Thymus (tissue), 11 donors: ENCODE data around the gene EBLN1. TPM values are rescaled to one million over a fixed set of nuclear protein-coding genes. Genes with fewer than 3 reads are reported as not detected.

Experiments used
- DNase-seq, 9 donors: peaks; one replicate each; pipeline ENCODE4 v3.0.0-alpha.2; 2013; ENCODE audit warnings: low spot score in 9 of 9, low read depth in 6 of 9, missing footprints in 1 of 9
- H3K27ac ChIP-seq, 2 donors: one replicate each; pipeline ENCODE4 v1.5.1; 2013; ENCODE audit warnings: control low read depth in 1 of 2, low read depth in 1 of 2, low read length in 1 of 2, mild to moderate bottlenecking in 1 of 2, moderate library complexity in 1 of 2
- H3K27me3 ChIP-seq, 2 donors: one replicate each; pipeline ENCODE4 v1.5.1; 2013; ENCODE audit warnings: low read length in 1 of 2; ENCODE audit not compliant: control insufficient read depth in 2 of 2, insufficient read depth in 1 of 2
- H3K36me3 ChIP-seq, 2 donors: one replicate each; pipeline ENCODE4 v1.5.1; 2013; ENCODE audit warnings: low read length in 1 of 2, mild to moderate bottlenecking in 1 of 2, moderate library complexity in 1 of 2; ENCODE audit not compliant: control insufficient read depth in 2 of 2, insufficient read depth in 2 of 2
- H3K4me1 ChIP-seq, 2 donors: one replicate each; pipeline ENCODE4 v1.5.1; 2013; ENCODE audit warnings: low read length in 2 of 2; ENCODE audit not compliant: control insufficient read depth in 2 of 2, insufficient read depth in 2 of 2
- H3K4me3 ChIP-seq, 2 donors: one replicate each; pipeline ENCODE4 v1.5.1; 2013; ENCODE audit warnings: low read length in 2 of 2, control low read depth in 1 of 2, mild to moderate bottlenecking in 1 of 2
- H3K9me3 ChIP-seq, 2 donors: one replicate each; pipeline ENCODE4 v1.5.1; 2013; ENCODE audit warnings: low read length in 1 of 2, mild to moderate bottlenecking in 1 of 2; ENCODE audit not compliant: control insufficient read depth in 2 of 2, insufficient read depth in 1 of 2
- WGBS: extraction: QIAGEN DNeasy Blood & Tissue Kit; methylation state at CpG from one replicate; pipeline ENCODE4 v1.1.7; 2013; 5-methylcytosine and 5-hydroxymethylcytosine counted together
- polyA plus RNA-seq: library from polyadenylated mRNA; stranded (reverse); fragments of 200-250 nt; gene quantifications from one replicate; pipeline ENCODE4 v1.2.3, GENCODE V29; 2013
- total RNA-seq: library from RNA; stranded (reverse); fragments of 120-200 nt; gene quantifications from one replicate; pipeline ENCODE4 v1.2.4, GENCODE V29; 2013
- donor health status: healthy.

EBLN1 gene
- total and polyA plus RNA-seq, 2 donors: 0.11 TPM; not detected in 1

DNA sequence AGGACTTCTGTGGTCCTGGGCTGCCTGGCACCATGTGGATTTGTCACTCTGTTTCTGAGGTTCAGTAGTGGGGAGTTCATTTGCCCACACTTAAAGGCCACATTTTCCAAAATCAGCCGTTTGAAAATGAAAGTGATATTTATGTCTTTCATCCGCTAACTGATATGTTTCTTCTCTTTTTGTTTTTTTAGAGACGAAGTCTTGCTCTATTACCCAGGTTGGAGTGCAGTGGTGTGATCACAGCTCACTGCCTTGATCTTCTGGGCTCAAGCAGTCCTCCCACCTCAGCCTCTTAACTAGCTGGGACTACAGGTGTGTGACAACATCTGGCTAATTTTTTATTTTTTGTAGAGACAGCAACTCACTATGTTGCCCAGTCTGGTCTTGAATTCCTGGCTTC lies 58.6 kb downstream of the EBLN1 start:
- Histone ChIP-seq H3K36me3 (no peaks in the 10 kb centered on the region), H3K27ac (no peak overlapping the region), H3K4me1 (peaks cover 0 to 7% of the 10 kb centered on the region in 2 donors), H3K4me3 (no peak overlapping the region), H3K27me3 (no peaks in the 10 kb centered on the region), H3K9me3 (no peaks in the 10 kb centered on the region)
- 14% methylated on average over 3 of the region's 3 CpGs for WGBS
- DNase-seq: peak in 1 of 9 donors; percentile 29

Other genes starting within 250 kb of the EBLN1 start
- 23.2 TPM for gene DNAJC1, start 214.3 kb downstream of the EBLN1 start, total RNA-seq
- 19.9 TPM for gene DNAJC1, start 214.3 kb downstream of the EBLN1 start, polyA plus RNA-seq
- 130 TPM for gene COMMD3, start 98.4 kb upstream of the EBLN1 start, total RNA-seq
- 132 TPM for gene COMMD3, start 98.4 kb upstream of the EBLN1 start, polyA plus RNA-seq
- 26.2 TPM for gene BMI1, start 103.1 kb upstream of the EBLN1 start, total RNA-seq
- 39.8 TPM for gene BMI1, start 103.1 kb upstream of the EBLN1 start, polyA plus RNA-seq
- 0.24 TPM for gene SPAG6, start 127.5 kb upstream of the EBLN1 start, total RNA-seq
- 1.0 TPM for gene SPAG6, start 127.5 kb upstream of the EBLN1 start, polyA plus RNA-seq